Nephron progenitor cell (in vitro differentiated cells): Measurements from ENCODE around the gene CHRM2.

Experiments used
- DNase-seq: peaks from one replicate; pipeline ENCODE4 v3.0.0; 2021
- H3K27ac Mint-ChIP-seq: 2 replicates; pipeline ENCODE4 v1.8.0; 2021; ENCODE audit warnings: mild to moderate bottlenecking, moderate library complexity, mixed read lengths
- H3K27me3 Mint-ChIP-seq: 2 replicates; pipeline ENCODE4 v1.8.0; 2021; ENCODE audit warnings: mild to moderate bottlenecking, low read depth, mixed read lengths; ENCODE audit not compliant: poor library complexity
- H3K36me3 Mint-ChIP-seq: 2 replicates; pipeline ENCODE4 v1.8.0; 2021; ENCODE audit warnings: low read depth, mixed read lengths
- H3K4me1 Mint-ChIP-seq: 2 replicates; pipeline ENCODE4 v1.8.0; 2021; ENCODE audit warnings: mixed read lengths
- H3K4me3 Mint-ChIP-seq: 2 replicates; pipeline ENCODE4 v1.8.0; 2021; ENCODE audit warnings: mild to moderate bottlenecking, moderate library complexity, mixed read lengths
- H3K9me3 Mint-ChIP-seq: 2 replicates; pipeline ENCODE4 v1.8.0; 2021; ENCODE audit warnings: mild to moderate bottlenecking, moderate library complexity, mixed read lengths
- CTCF ChIP-seq: fragments of 200-600 bp; sonication (generic); IDR thresholded peaks from 2 replicates; pipeline ENCODE4 v1.5.0; 2021; ENCODE audit warnings: antibody characterized with exemption

CHRM2 gene

GRCh38 chr7:137003566-137003965 lies 135.1 kb downstream of the CHRM2 start:
- no peaks in the 10 kb centered on the region for H3K9me3 Mint-ChIP-seq
- no peak for DNase-seq
- H3K36me3 Mint-ChIP-seq, result no peaks in the 10 kb centered on the region
- no peaks in the 10 kb centered on the region for H3K27me3 Mint-ChIP-seq
- no peaks in the 10 kb centered on the region for H3K4me1 Mint-ChIP-seq
- H3K4me3 Mint-ChIP-seq, result no peak overlapping the region
- H3K27ac Mint-ChIP-seq, result no peak overlapping the region
- TF ChIP-seq CTCF, result no peak

GRCh38 chr7:137005873-137006272 lies 137.4 kb downstream of the CHRM2 start:
- H3K4me1 Mint-ChIP-seq, result no peaks in the 10 kb centered on the region
- H3K9me3 Mint-ChIP-seq, result no peaks in the 10 kb centered on the region
- H3K36me3 Mint-ChIP-seq, result no peaks in the 10 kb centered on the region
- no peaks in the 10 kb centered on the region for H3K27me3 Mint-ChIP-seq
- H3K27ac Mint-ChIP-seq, result no peak overlapping the region
- no peak for TF ChIP-seq CTCF
- no peak for DNase-seq
- no peak overlapping the region for H3K4me3 Mint-ChIP-seq

- no peaks in the 10 kb centered on the region for H3K36me3 Mint-ChIP-seq
- H3K27ac Mint-ChIP-seq, result no peak overlapping the region
- H3K4me3 Mint-ChIP-seq, result no peak overlapping the region
- DNase-seq, result no peak
- no peak for TF ChIP-seq CTCF
- no peaks in the 10 kb centered on the region for H3K9me3 Mint-ChIP-seq
- H3K4me1 Mint-ChIP-seq, result no peaks in the 10 kb centered on the region
- no peaks in the 10 kb centered on the region for H3K27me3 Mint-ChIP-seq
Observed at GRCh38 chr7:137006293-137006692, 137.8 kb downstream of the CHRM2 start.

GRCh38 chr7:137007001-137007694 lies 138.7 kb downstream of the CHRM2 start:
- H3K36me3 Mint-ChIP-seq, result no peaks in the 10 kb centered on the region

GRCh38 chr7:137009404-137009803 lies 141.0 kb downstream of the CHRM2 start:
- H3K27me3 Mint-ChIP-seq, result no peaks in the 10 kb centered on the region
- no peak for DNase-seq
- H3K4me3 Mint-ChIP-seq, result no peak overlapping the region
- H3K36me3 Mint-ChIP-seq, result no peaks in the 10 kb centered on the region
- H3K27ac Mint-ChIP-seq, result no peak overlapping the region
- no peaks in the 10 kb centered on the region for H3K9me3 Mint-ChIP-seq
- no peaks in the 10 kb centered on the region for H3K4me1 Mint-ChIP-seq
- no peak for TF ChIP-seq CTCF

More at GRCh38 chr7:137007001-137007694, 138.7 kb downstream of the CHRM2 start:
- no peak for DNase-seq
- no peaks in the 10 kb centered on the region for H3K4me1 Mint-ChIP-seq
- H3K27me3 Mint-ChIP-seq, result no peaks in the 10 kb centered on the region
- TF ChIP-seq CTCF, result no peak
- H3K4me3 Mint-ChIP-seq, result no peak overlapping the region
- no peak overlapping the region for H3K27ac Mint-ChIP-seq
- no peaks in the 10 kb centered on the region for H3K9me3 Mint-ChIP-seq

GRCh38 chr7:137015015-137015414 lies 146.6 kb downstream of the CHRM2 start:
- no peak for TF ChIP-seq CTCF
- Mint-ChIP-seq H3K27me3 (peaks cover 3% of the 10 kb centered on the region), H3K4me1 (no peaks in the 10 kb centered on the region), H3K9me3 (no peaks in the 10 kb centered on the region), H3K27ac (no peak overlapping the region), H3K4me3 (no peak overlapping the region), H3K36me3 (no peaks in the 10 kb centered on the region)
- no peak for DNase-seq
